ENCODE data around the gene NRTN. TPM values are rescaled to one million over a fixed set of nuclear protein-coding genes. Genes with fewer than 3 reads are reported as not detected.

Gene NRTN
- total and polyA plus RNA-seq, 3 experiments from 2014 or later: 0.26 TPM; not detected in 1

- Histone ChIP-seq H3K9me3 (ENCODE audit: low read length) (no peaks in the 10 kb centered on the region), H3K36me3 (ENCODE audit: insufficient read depth, low read length) (peaks cover 26% of the 10 kb centered on the region), H3K27ac (ENCODE audit: low read depth, low read length) (no peak overlapping the region), H3K27me3 (ENCODE audit: insufficient read depth, low read length, poor library complexity, severe bottlenecking) (no peaks in the 10 kb centered on the region), H3K4me3 (ENCODE audit: low read length) (no peak overlapping the region), H3K4me1 (ENCODE audit: insufficient read depth, low read length) (peaks cover 14% of the 10 kb centered on the region)
- CTCF ChIA-PET: interaction anchor here (0.8 to 1.5 kb wide), 2 partner anchors 16 to 68 kb away, joined by 3 to 4 read pairs; partner anchors contain the start of gene LONP1
- Mint-ChIP-seq H3K4me1 (peaks cover 16 to 18% (median 17%) of the 10 kb centered on the region in 3 donors), H3K9me3 (peaks cover 0 to 3% (median 0%) of the 10 kb centered on the region in 5 donors), H3K27me3 (peaks cover 0 to 2% of the 10 kb centered on the region in 2 donors), H3K27ac (no peak overlapping the region), H3K36me3 (peaks cover 7 to 58% (median 12%) of the 10 kb centered on the region in 3 donors), H3K4me3 (peak overlapping the region in 1 of 7 donors; percentile 70)
- no peak for DNase-seq
- POLR2A ChIA-PET: no interaction called here
Observed at GRCh38 chr19:5787409-5788182, 17.3 kb upstream of the NRTN start.

GRCh38 chr19:5788422-5788821 is 16.4 kb upstream of the NRTN start:
- Histone ChIP-seq H3K36me3 (ENCODE audit: insufficient read depth, low read length) (peaks cover 26% of the 10 kb centered on the region), H3K4me1 (ENCODE audit: insufficient read depth, low read length) (peaks cover 14% of the 10 kb centered on the region), H3K4me3 (ENCODE audit: low read length) (no peak overlapping the region), H3K27ac (ENCODE audit: low read depth, low read length) (no peak overlapping the region), H3K27me3 (ENCODE audit: insufficient read depth, low read length, poor library complexity, severe bottlenecking) (no peaks in the 10 kb centered on the region), H3K9me3 (ENCODE audit: low read length) (no peaks in the 10 kb centered on the region)
- Mint-ChIP-seq H3K4me1 (peaks cover 16 to 18% (median 17%) of the 10 kb centered on the region in 3 donors), H3K27ac (no peak overlapping the region), H3K36me3 (peaks cover 7 to 58% (median 12%) of the 10 kb centered on the region in 3 donors), H3K4me3 (peak overlapping the region in 1 of 7 donors; percentile 20), H3K27me3 (peaks cover 0 to 2% of the 10 kb centered on the region in 2 donors), H3K9me3 (peaks cover 0 to 3% (median 0%) of the 10 kb centered on the region in 5 donors)
- POLR2A ChIA-PET: no interaction called here
- no peak for DNase-seq
- CTCF ChIA-PET: interaction anchor here (0.8 to 1.5 kb wide), 2 partner anchors 16 to 69 kb away, joined by 3 to 4 read pairs; partner anchors contain the start of gene LONP1

GRCh38 chr19:5789351-5789761 is 15.5 kb upstream of the NRTN start:
- Histone ChIP-seq H3K27ac (ENCODE audit: low read depth, low read length) (no peak overlapping the region), H3K27me3 (ENCODE audit: insufficient read depth, low read length, poor library complexity, severe bottlenecking) (no peaks in the 10 kb centered on the region), H3K4me3 (ENCODE audit: low read length) (no peak overlapping the region), H3K9me3 (ENCODE audit: low read length) (no peaks in the 10 kb centered on the region), H3K4me1 (ENCODE audit: insufficient read depth, low read length) (peaks cover 14% of the 10 kb centered on the region), H3K36me3 (ENCODE audit: insufficient read depth, low read length) (peaks cover 26% of the 10 kb centered on the region)
- Mint-ChIP-seq H3K4me3 (peak overlapping the region in 2 of 7 donors; percentile 23 to 27), H3K36me3 (peaks cover 6 to 53% (median 12%) of the 10 kb centered on the region in 3 donors), H3K9me3 (peaks cover 0 to 3% (median 0%) of the 10 kb centered on the region in 5 donors), H3K4me1 (peaks cover 16 to 18% (median 17%) of the 10 kb centered on the region in 3 donors), H3K27ac (peak overlapping the region in 3 of 8 donors; percentile 46 to 95 (median 70)), H3K27me3 (peaks cover 0 to 2% of the 10 kb centered on the region in 2 donors)
- POLR2A ChIA-PET: no interaction called here
- DNase-seq: no peak
- CTCF ChIA-PET: interaction anchor here (1.5 kb wide), 1 partner anchor 15 kb away, joined by 4 read pairs; no protein-coding TSS in a partner anchor

- Mint-ChIP-seq H3K27ac (peak overlapping the region; percentile 95 to 100 (median 100)), H3K27me3 (peaks cover 0 to 3% of the 10 kb centered on the region in 2 donors), H3K4me3 (peak overlapping the region; percentile 94 to 100 (median 99)), H3K9me3 (peaks cover 0 to 3% (median 0%) of the 10 kb centered on the region in 5 donors), H3K4me1 (peaks cover 16 to 18% (median 17%) of the 10 kb centered on the region in 3 donors), H3K36me3 (peaks cover 6 to 46% (median 12%) of the 10 kb centered on the region in 3 donors)
- DNase-seq: no peak
- Histone ChIP-seq H3K9me3 (ENCODE audit: low read length) (no peaks in the 10 kb centered on the region), H3K4me3 (ENCODE audit: low read length) (peak overlapping the region; percentile 95), H3K27ac (ENCODE audit: low read depth, low read length) (peak overlapping the region; percentile 99), H3K36me3 (ENCODE audit: insufficient read depth, low read length) (peaks cover 26% of the 10 kb centered on the region), H3K27me3 (ENCODE audit: insufficient read depth, low read length, poor library complexity, severe bottlenecking) (no peaks in the 10 kb centered on the region), H3K4me1 (ENCODE audit: insufficient read depth, low read length) (peaks cover 14% of the 10 kb centered on the region)
- ChIA-PET POLR2A (interaction anchor here (1.5 to 1.9 kb wide), 2 partner anchors 114 to 167 kb away, joined by 3 to 10 read pairs; partner anchors contain the start of genes NDUFA11, SAFB, SAFB2 and VMAC), CTCF (interaction anchor here (1.1 to 6.7 kb wide), 2 partner anchors 13 to 100 kb away, joined by 3 to 44 read pairs; partner anchors contain the start of gene RPL36)
Observed at GRCh38 chr19:5789886-5790558, 14.8 kb upstream of the NRTN start.

- Mint-ChIP-seq H3K36me3 (peaks cover 6 to 41% (median 12%) of the 10 kb centered on the region in 3 donors), H3K4me3 (peak within 1 kb of the TSS; percentile 94 to 100 (median 99)), H3K27me3 (peaks cover 0 to 3% of the 10 kb centered on the region in 2 donors), H3K9me3 (peaks cover 0 to 3% (median 0%) of the 10 kb centered on the region in 5 donors), H3K27ac (peak within 1 kb of the TSS; percentile 95 to 100 (median 100)), H3K4me1 (peaks cover 16 to 18% (median 17%) of the 10 kb centered on the region in 3 donors)
- Histone ChIP-seq H3K9me3 (ENCODE audit: low read length) (no peaks in the 10 kb centered on the region), H3K4me1 (ENCODE audit: insufficient read depth, low read length) (peaks cover 14% of the 10 kb centered on the region), H3K27ac (ENCODE audit: low read depth, low read length) (peak within 1 kb of the TSS; percentile 99), H3K4me3 (ENCODE audit: low read length) (peak within 1 kb of the TSS; percentile 95), H3K36me3 (ENCODE audit: insufficient read depth, low read length) (peaks cover 22% of the 10 kb centered on the region), H3K27me3 (ENCODE audit: insufficient read depth, low read length, poor library complexity, severe bottlenecking) (no peaks in the 10 kb centered on the region)
- POLR2A ChIA-PET: interaction anchor here (0.5 to 1.9 kb wide), 4 partner anchors 72 to 1917 kb away, joined by 3 to 10 read pairs (median 3); partner anchors contain the start of genes NDUFA11, SAFB, SAFB2 and VMAC
- peak; percentile 93 to 97 (median 94) for DNase-seq
- CTCF ChIA-PET: interaction anchor here (0.7 to 6.7 kb wide), 4 partner anchors 13 to 101 kb away, joined by 3 to 44 read pairs (median 3); partner anchors contain the start of genes CATSPERD, LONP1 and RPL36
Observed at GRCh38 chr19:5790559-5791520, 14.0 kb upstream of the NRTN start, which contains the start of gene DUS3L. Gene DUS3L (minus strand): TSS chr19:5791163. CDS start chr19:5791141, 22 bp downstream.

- POLR2A ChIA-PET: no interaction called here
- peaks cover 0 to 3% (median 0%) of the 10 kb centered on the region in 5 donors for H3K9me3 Mint-ChIP-seq
Observed at GRCh38 chr19:5792224-5792623, 12.6 kb upstream of the NRTN start.

More at GRCh38 chr19:5792224-5792623, 12.6 kb upstream of the NRTN start:
- Histone ChIP-seq H3K4me3 (ENCODE audit: low read length) (no peak overlapping the region), H3K27me3 (ENCODE audit: insufficient read depth, low read length, poor library complexity, severe bottlenecking) (no peaks in the 10 kb centered on the region), H3K4me1 (ENCODE audit: insufficient read depth, low read length) (peaks cover 14% of the 10 kb centered on the region), H3K27ac (ENCODE audit: low read depth, low read length) (no peak overlapping the region), H3K36me3 (ENCODE audit: insufficient read depth, low read length) (peaks cover 16% of the 10 kb centered on the region), H3K9me3 (ENCODE audit: low read length) (no peaks in the 10 kb centered on the region)
- H3K27ac Mint-ChIP-seq: peak overlapping the region in 2 of 8 donors; percentile 49 to 75
- peaks cover 6 to 29% (median 12%) of the 10 kb centered on the region in 3 donors for H3K36me3 Mint-ChIP-seq
- peaks cover 16 to 18% (median 17%) of the 10 kb centered on the region in 3 donors for H3K4me1 Mint-ChIP-seq
- H3K27me3 Mint-ChIP-seq: peaks cover 3% of the 10 kb centered on the region in 2 donors
- H3K4me3 Mint-ChIP-seq: no peak overlapping the region
- DNase-seq: no peak
- CTCF ChIA-PET: interaction anchor here (6.7 kb wide), 1 partner anchor 11 kb away, joined by 44 read pairs; no protein-coding TSS in a partner anchor

All from CD8-positive, alpha-beta memory T cell (primary cell).